Liver (tissue), 9 donors: Measurements from ENCODE around the gene PIGM. TPM values are rescaled to one million over a fixed set of nuclear protein-coding genes. Genes with fewer than 3 reads are reported as not detected.

Source experiments
- DNase-seq: peaks from one replicate; pipeline ENCODE4 v3.0.0-alpha.2; 2017; ENCODE audit warnings: low spot score
- H3K27ac ChIP-seq, 2 donors: one replicate each; pipeline ENCODE4 v1.7.0; 2013; ENCODE audit warnings: inconsistent platforms in 2 of 2, low read length in 2 of 2, control low read depth in 1 of 2, low read depth in 1 of 2, mild to moderate bottlenecking in 1 of 2
- H3K27me3 ChIP-seq, 4 donors: one replicate each; pipeline versions ENCODE4 v1.6.1 to v1.7.0; 2013; ENCODE audit warnings: low read length in 3 of 4, inconsistent platforms in 1 of 4, mild to moderate bottlenecking in 1 of 4, moderate library complexity in 1 of 4; ENCODE audit not compliant: control insufficient read depth in 4 of 4, insufficient read depth in 4 of 4
- H3K36me3 ChIP-seq, 4 donors: one replicate each; pipeline versions ENCODE4 v1.6.1 to v1.7.0; 2013; ENCODE audit warnings: low read length in 3 of 4, mild to moderate bottlenecking in 3 of 4, low read depth in 1 of 4, moderate library complexity in 1 of 4; ENCODE audit not compliant: control insufficient read depth in 4 of 4, insufficient read depth in 3 of 4
- H3K4me1 ChIP-seq, 4 donors: one replicate each; pipeline versions ENCODE4 v1.6.1 to v1.7.0; 2013; ENCODE audit warnings: low read length in 3 of 4, mild to moderate bottlenecking in 3 of 4, moderate library complexity in 1 of 4; ENCODE audit not compliant: control insufficient read depth in 4 of 4, insufficient read depth in 4 of 4
- H3K4me3 ChIP-seq, 3 donors: one replicate each; pipeline versions ENCODE4 v1.6.1 to v1.7.0; 2013; ENCODE audit warnings: low read length in 3 of 3, control low read depth in 1 of 3, low read depth in 1 of 3, mild to moderate bottlenecking in 1 of 3
- H3K9ac ChIP-seq, 2 donors: one replicate each; pipeline ENCODE4 v1.7.0; 2013; ENCODE audit warnings: low read length in 2 of 2, mild to moderate bottlenecking in 2 of 2, moderate library complexity in 2 of 2, control low read depth in 1 of 2, low read depth in 1 of 2
- H3K9me3 ChIP-seq, 4 donors: one replicate each; pipeline versions ENCODE4 v1.6.1 to v1.7.0; 2013; ENCODE audit warnings: low read length in 3 of 4; ENCODE audit not compliant: control insufficient read depth in 4 of 4
- ATF3 ChIP-seq: IDR thresholded peaks from 2 replicates; pipeline ENCODE4 v1.6.1; 2016; ENCODE audit warnings: antibody characterized with exemption
- CTCF ChIP-seq: fragments of 150-350 bp; IDR thresholded peaks from 2 replicates; pipeline ENCODE4 v1.5.1; 2017; ENCODE audit warnings: improper control_type of control experiment, low read depth, low read length; ENCODE audit not compliant: missing input control
- GABPA ChIP-seq, 2 donors: IDR thresholded peaks in 1 of 2; conservative IDR thresholded peaks in 1 of 2; 2 replicates each; pipeline ENCODE4 v1.6.1; 2016; ENCODE audit warnings: antibody characterized with exemption in 2 of 2, mild to moderate bottlenecking in 1 of 2, moderate library complexity in 1 of 2
- HNF4A ChIP-seq, 2 donors: conservative IDR thresholded peaks; 2 replicates each; pipeline ENCODE4 v1.6.1; 2016; ENCODE audit warnings: antibody characterized with exemption in 2 of 2, mild to moderate bottlenecking in 2 of 2
- JUND ChIP-seq, 2 donors: IDR thresholded peaks; 2 replicates each; pipeline ENCODE4 v1.6.1; 2016; ENCODE audit warnings: antibody characterized with exemption in 2 of 2
- MAX ChIP-seq: IDR thresholded peaks from 2 replicates; pipeline ENCODE4 v1.6.1; 2016; ENCODE audit warnings: antibody characterized with exemption
- RAD21 ChIP-seq, 2 donors: IDR thresholded peaks; 2 replicates each; pipeline ENCODE4 v1.6.1; 2016; ENCODE audit warnings: antibody characterized with exemption in 2 of 2, mild to moderate bottlenecking in 2 of 2
- REST ChIP-seq: IDR thresholded peaks from 2 replicates; pipeline ENCODE4 v1.6.1; 2016; ENCODE audit warnings: antibody characterized with exemption, mild to moderate bottlenecking
- RXRA ChIP-seq, 2 donors: IDR thresholded peaks; 2 replicates each; pipeline ENCODE4 v1.6.1; 2017 to 2018; ENCODE audit warnings: antibody characterized with exemption in 2 of 2, mild to moderate bottlenecking in 1 of 2
- SP1 ChIP-seq: IDR thresholded peaks from 2 replicates; pipeline ENCODE4 v1.6.1; 2018; ENCODE audit warnings: antibody characterized with exemption, mild to moderate bottlenecking
- TAF1 ChIP-seq: conservative IDR thresholded peaks from 2 replicates; pipeline ENCODE4 v1.6.1; 2016; ENCODE audit warnings: antibody characterized with exemption, mild to moderate bottlenecking
- YY1 ChIP-seq: IDR thresholded peaks from 2 replicates; pipeline ENCODE4 v1.6.1; 2016; ENCODE audit warnings: antibody characterized with exemption, mild to moderate bottlenecking
- ZBTB33 ChIP-seq: IDR thresholded peaks from 2 replicates; pipeline ENCODE4 v1.6.1; 2016; ENCODE audit warnings: antibody characterized with exemption
- WGBS: extraction: QIAGEN DNeasy Blood & Tissue Kit; methylation state at CpG from one replicate; pipeline ENCODE4 v1.1.7; 2013; 5-methylcytosine and 5-hydroxymethylcytosine counted together
- polyA plus RNA-seq, 2 donors: library from polyadenylated mRNA; stranded (reverse) in 1 of 2; unstranded in 1 of 2; fragments of 200-250 nt in 1 of 2; fragments of >200 nt in 1 of 2; fragmentation: Nextera tagmentation in 1 of 2; extraction: Ambion mirVana in 1 of 2; gene quantifications; one replicate each; pipeline versions ENCODE4 v1.2.1 to v1.2.3, GENCODE V29; 2013 to 2015
- total RNA-seq, 2 donors: library from RNA; depleted of rRNA; stranded (reverse); fragments of >200 nt; gene quantifications; one replicate each; pipeline ENCODE4 v1.2.3, GENCODE V29; 2014
- donor health status: healthy.
- donor health status: healthy.
- donor health status: healthy.
- donor health status: healthy.
- donor health status: healthy.

PIGM gene
- total and polyA plus RNA-seq, 4 donors, result 2.9 to 4.2 (median 3.6) TPM

GRCh38 chr1:159990005-159990404, 41.8 kb downstream of the PIGM start:
- H3K9ac ChIP-seq, result no peak overlapping the region
- peaks cover 3 to 11% (median 5%) of the 10 kb centered on the region in 4 donors for H3K4me1 ChIP-seq
- H3K27me3 ChIP-seq, result no peaks in the 10 kb centered on the region
- no peak for TF ChIP-seq GABPA (IDR thresholded peaks at IDR 0.05 in 1 of 2, conservative IDR thresholded peaks at IDR 0.05 in 1 of 2)
- no peak for TF ChIP-seq CTCF
- no peak for TF ChIP-seq ZBTB33
- no peak for TF ChIP-seq TAF1
- TF ChIP-seq MAX, result no peak
- TF ChIP-seq ATF3, result no peak
- H3K4me3 ChIP-seq, result no peak overlapping the region
- H3K9me3 ChIP-seq, result no peaks in the 10 kb centered on the region
- H3K27ac ChIP-seq, result no peak overlapping the region
- DNase-seq, result no peak
- H3K36me3 ChIP-seq, result no peaks in the 10 kb centered on the region
- 92% methylated on average over 5 of the region's 5 CpGs for WGBS

- Histone ChIP-seq H3K27ac (no peak overlapping the region), H3K4me1 (peaks cover 3 to 11% (median 5%) of the 10 kb centered on the region in 4 donors), H3K4me3 (no peak overlapping the region), H3K9ac (no peak overlapping the region), H3K9me3 (no peaks in the 10 kb centered on the region), H3K27me3 (no peaks in the 10 kb centered on the region), H3K36me3 (no peaks in the 10 kb centered on the region)
- TF ChIP-seq MAX (no peak), HNF4A (conservative IDR thresholded peaks at IDR 0.05) (no peak), CTCF (no peak), RAD21 (IDR thresholded peaks at IDR 0.05) (no peak), REST (no peak), JUND (IDR thresholded peaks at IDR 0.05) (no peak), SP1 (no peak), ATF3 (no peak), YY1 (no peak), RXRA (IDR thresholded peaks at IDR 0.05) (no peak)
- WGBS, result 82% methylated on average over 3 of the region's 3 CpGs
- no peak for DNase-seq
These were observed 42.2 kb downstream of the PIGM start for GRCh38 chr1:159989581-159989980.
